Smooth muscle cell of trachea (primary cell): ENCODE data around the gene SPECC1. TPM values are rescaled to one million over a fixed set of nuclear protein-coding genes. Genes with fewer than 3 reads are reported as not detected.

Experiments
- total RNA-seq: library from RNA; depleted of rRNA; stranded (reverse); fragments of >200 nt; gene quantifications from 2 replicates; pipeline ENCODE4 v1.2.1, GENCODE V29; 2014

Gene SPECC1
- 1.3 and 2.5 TPM in 2 replicates for total RNA-seq

GRCh38 chr17:20009302-20010098 lies at the start of gene SPECC1:
TSS of gene SPECC1 (plus strand) at chr17:20009359. CDS start at chr17:20096652, 87,293 bp downstream.

GRCh38 chr17:19977293-19978208 lies 31.6 kb upstream of the SPECC1 start, which contains the start of gene AKAP10:
TSS of gene AKAP10 (minus strand) at chr17:19977828. CDS start at chr17:19977679, 149 bp downstream.

Other genes starting within 250 kb of the SPECC1 start
- gene ULK2, start 141.4 kb upstream of the SPECC1 start, total RNA-seq = 18.9 and 37.9 TPM in 2 replicates
- 25.6 and 26.5 TPM in 2 replicates for gene AKAP10, start 31.5 kb upstream of the SPECC1 start, total RNA-seq